Frontal cortex (tissue), 4 donors: ENCODE measurements around the gene RAD23B. TPM values are rescaled to one million over a fixed set of nuclear protein-coding genes. Genes with fewer than 3 reads are reported as not detected.
"Not testable (repeated sequence)": the region's sequence is repeated elsewhere in the genome, so short reads cannot be mapped to it uniquely, and the experiment has no call there.

ENCODE experiments used
- DNase-seq, 2 donors: peaks; one replicate each; pipeline ENCODE4 v3.0.0; 2012; ENCODE audit warnings: low spot score in 2 of 2
- FAIRE-seq: peaks from 2 replicates; lab custom pipeline; 2012; peaks lifted over from hg19 to GRCh38; lab: Jason Lieb, UNC
- total RNA-seq: library from RNA; depleted of rRNA; stranded (reverse); fragments of >200 nt; gene quantifications from one replicate; pipeline ENCODE4 v1.2.3, GENCODE V29; 2014
- donor health status: control.
- donor health status: control.
- donor health status: control.

RAD23B gene
- total RNA-seq, 1 donor from 2014 or later: 110 TPM

DNA sequence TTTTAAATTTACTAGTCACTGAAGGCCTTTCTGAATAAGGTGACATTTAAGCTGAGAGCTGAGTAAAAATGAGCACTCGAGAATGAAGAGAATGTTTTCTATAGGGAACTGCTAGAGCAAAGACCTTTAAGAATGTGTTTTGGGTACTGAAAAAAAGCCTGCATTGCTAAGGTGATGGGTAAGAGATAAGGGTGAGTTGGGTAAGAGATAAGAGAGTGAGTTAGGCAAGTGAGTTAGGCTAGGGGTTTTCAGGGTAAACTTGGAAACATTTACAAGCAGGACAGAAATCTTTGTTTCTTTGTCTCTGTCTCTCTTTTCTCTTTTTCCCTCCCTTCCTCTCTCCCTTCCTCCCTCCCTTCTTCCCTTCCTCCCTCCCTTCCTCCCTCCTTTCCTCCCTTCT is 5.6 kb downstream of the RAD23B start:
- FAIRE-seq (no peak), DNase-seq (no peak)

DNA sequence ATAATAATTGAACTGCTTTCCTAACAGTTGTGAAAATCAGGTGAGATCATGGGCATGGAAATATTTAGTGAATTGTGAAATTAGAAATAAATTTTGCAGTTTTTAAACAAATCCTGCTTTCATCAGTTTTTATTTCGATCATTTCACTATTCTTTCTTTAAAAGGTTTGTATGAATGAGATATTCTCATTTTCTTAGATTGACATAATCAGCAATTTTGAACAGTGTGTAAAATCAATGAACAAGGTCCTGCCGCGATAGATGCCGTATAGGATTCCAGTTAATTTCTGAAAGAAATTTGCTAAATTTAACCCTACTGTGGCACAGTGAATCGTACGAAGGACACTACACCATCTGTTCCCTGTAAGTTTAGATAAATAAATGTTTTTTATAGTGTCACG is 7.5 kb downstream of the RAD23B start:
- DNase-seq: no peak
- no peak for FAIRE-seq

DNA sequence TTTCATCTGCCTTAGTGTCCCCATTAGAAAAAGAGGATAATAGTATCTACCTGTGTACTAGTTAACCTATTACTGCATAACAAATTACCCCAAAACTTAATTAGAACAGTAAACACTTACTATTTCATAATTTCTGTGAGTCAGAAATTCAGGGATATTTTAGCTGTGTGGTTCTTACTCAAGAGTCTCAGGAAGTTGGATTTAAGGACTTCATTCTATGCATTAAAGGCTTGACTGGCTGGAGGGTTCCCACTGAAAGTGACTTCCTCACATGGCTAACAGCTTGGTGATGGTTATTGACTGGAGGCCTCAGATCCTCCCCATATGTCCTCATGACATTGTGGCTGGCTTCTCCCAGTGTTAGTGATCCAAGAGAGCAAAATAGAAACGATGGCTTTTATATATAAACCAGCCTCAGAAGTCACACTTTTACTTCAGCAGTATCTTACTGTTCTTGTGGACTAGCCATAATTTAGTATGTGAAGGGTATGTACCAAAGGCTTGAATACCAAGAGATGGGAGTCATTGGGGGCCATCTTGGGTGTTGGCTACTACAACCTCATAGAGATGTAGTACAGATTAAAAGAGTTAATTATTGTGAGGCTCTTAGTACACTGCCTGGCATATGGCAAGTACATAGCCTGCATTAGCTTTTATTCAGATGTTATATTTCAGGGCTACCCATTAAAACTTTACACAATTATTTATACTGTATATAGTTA is 9.9 kb downstream of the RAD23B start:
- DNase-seq (no peak), FAIRE-seq (no peak)

DNA sequence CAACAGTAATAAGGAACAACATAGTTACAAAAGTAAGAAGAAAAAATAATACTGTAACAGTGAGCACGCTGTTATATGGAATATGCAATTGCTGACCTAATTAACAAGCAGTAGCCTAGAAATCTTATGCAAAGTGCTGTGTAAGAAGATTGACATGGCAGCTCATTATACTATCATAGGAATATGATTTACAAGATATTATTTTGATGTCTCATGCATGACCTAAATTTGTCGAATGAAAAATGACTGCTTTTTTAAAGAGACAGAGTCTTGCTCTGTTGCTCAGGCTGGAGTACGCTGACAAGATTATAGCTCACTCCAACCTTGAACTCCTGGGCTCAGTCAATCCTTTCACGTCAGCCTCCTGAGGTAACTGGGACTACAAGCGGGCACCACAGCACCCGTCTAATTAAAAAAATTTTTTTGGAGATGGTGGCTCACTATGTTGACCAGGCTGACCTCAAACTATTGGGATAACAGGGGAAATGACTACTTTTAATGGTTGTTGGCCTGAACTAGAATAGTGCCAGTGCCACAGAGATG is 10.5 kb downstream of the RAD23B start:
- FAIRE-seq (no peak), DNase-seq (no peak)

DNA sequence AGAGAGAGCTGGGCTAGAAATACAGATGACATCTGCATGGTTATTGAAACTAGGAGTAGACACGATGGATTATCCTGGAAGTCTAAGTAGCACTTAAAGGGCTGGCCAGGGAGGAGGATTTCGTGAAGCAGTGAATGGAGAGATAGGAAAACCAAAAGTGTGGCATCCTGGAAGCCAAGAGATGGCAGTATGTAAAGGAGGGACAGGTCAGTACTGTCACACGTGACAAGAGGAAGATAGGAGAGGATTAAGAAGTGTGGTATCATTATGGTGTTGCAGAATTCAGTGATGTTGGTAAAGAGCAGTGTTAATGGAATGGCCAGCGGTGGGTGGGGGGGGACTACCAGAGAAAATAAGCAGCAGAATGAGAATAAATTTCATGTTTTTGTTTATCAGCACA is 11.7 kb downstream of the RAD23B start:
- FAIRE-seq (no peak), DNase-seq (no peak)

DNA sequence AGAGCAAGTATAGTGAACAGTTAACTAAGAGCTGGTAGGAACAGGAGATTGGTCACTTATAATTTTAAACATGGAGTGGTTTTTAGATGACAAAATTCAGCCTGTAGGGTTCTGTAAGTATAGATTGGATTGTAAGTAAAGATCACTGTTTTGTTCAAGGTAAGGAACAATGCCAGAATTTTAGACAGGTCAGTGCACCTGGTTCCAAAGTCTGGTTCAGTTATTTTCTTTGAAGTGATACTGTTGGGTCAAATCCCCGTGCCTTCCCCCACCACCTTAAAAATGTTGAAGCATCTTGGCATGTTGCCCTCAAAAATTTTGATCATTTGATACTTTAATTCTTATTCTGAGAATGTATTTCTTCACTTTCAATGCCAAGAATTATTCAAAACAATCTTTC is 12.9 kb downstream of the RAD23B start:
- FAIRE-seq: no peak
- DNase-seq: no peak

DNA sequence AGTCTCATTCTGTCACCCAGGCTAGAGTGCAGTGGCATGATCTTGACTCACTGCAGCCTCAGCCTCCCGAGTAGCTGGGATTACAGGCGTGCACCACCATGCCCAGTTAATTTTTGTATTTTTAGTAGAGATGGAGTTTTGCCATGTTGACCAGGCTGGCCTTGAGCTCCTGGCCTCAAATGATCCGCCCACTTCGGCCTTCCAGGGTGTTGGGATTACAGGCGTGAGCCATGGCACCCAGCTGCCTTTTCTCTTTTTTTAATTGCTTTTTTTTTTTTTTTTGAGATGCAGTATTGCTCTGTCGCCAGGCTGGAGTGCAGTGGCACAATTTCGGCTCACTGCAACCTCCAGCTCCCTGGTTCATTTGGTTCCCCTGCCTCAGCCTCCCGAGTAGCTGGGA is 13.5 kb downstream of the RAD23B start:
- DNase-seq, FAIRE-seq: not testable (repeated sequence)

DNA sequence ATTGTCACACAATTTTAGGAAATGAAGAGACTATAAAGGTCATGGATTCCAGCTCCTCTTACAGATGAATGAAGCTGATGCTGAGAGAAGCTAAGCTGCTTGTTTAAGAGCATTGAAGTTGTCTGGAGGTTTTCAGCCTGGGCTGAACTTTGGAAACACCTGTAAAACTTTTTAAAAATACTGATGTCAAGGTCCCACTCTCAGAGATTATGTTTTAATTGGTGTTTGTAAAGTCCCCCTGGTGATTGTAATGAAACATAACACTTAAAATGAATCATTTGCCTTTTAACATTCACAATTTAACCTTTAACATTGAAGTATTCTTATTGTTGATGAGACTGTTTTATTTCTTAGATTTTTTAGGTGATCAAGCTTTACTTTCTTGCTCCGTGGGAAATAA is 16.4 kb downstream of the RAD23B start:
- DNase-seq: no peak
- no peak for FAIRE-seq

DNA sequence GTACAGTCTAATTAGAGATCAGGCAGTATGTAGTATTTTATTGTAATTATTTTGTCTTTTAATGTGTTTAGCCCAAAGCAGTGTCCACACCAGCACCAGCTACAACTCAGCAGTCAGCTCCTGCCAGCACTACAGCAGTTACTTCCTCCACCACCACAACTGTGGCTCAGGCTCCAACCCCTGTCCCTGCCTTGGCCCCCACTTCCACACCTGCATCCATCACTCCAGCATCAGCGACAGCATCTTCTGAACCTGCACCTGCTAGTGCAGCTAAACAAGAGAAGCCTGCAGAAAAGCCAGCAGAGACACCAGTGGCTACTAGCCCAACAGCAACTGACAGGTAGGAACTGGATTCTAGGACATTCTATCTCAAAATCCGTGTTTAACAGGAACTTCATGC is 23.2 kb downstream of the RAD23B start:
- no peak for FAIRE-seq
- no peak for DNase-seq

DNA sequence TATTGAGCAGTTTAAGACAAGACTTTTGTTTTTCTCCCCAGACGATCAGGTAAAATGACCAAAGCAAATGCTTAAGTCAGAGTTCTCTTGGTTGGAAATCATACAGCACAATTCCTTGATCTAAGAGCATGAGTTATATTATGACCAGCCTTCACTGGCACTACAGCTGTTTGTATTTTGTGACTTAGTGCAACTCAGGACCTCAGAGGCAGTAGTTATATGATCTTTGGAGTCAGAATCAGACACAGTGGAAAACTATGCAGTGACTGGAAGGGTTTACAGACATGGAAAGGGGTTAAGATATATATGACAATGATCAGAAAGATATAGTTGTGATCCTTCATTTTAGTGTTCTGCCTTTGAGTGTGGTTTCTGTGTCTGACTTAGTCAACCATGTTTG is 24.3 kb downstream of the RAD23B start:
- no peak for FAIRE-seq
- DNase-seq: no peak

DNA sequence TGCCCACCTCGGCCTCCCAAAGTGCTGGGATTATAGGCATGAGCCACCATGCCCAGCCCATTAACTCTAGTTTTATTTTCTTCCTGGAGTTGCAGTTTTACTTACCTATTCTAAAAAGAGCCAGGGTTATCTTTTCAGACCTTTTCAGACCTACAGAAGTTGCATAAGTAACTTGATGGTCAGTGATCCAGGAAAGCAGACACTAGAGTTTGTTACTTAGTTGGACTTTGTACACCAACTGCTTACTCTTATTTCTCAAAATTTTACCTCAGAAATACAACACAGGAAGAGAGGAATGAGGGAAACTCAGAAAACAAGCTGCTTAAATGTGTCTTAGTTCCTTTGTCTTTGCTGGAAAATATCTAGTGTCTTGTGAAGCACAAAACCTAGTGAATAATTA is 25.4 kb downstream of the RAD23B start:
- FAIRE-seq (no peak), DNase-seq (no peak)

DNA sequence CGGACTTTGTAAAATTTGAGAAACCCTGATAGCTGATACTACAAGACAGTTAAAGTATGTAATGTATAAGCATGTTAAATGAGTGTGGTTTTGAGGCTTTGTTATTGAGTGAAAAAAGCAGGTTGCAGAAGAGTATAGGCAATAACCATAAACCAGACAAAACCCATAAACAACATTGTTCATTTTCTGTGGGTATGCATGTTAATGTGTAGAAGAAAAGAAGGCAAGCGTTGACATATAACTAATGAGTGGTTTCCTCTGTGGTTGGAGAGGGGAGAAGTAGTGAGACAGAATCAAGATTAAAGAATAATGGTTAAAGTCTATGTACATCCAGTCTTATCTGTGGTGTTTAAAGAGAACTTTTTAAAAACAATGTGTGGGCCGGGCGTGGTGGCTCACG is 26.2 kb downstream of the RAD23B start:
- DNase-seq (no peak), FAIRE-seq (no peak)

DNA sequence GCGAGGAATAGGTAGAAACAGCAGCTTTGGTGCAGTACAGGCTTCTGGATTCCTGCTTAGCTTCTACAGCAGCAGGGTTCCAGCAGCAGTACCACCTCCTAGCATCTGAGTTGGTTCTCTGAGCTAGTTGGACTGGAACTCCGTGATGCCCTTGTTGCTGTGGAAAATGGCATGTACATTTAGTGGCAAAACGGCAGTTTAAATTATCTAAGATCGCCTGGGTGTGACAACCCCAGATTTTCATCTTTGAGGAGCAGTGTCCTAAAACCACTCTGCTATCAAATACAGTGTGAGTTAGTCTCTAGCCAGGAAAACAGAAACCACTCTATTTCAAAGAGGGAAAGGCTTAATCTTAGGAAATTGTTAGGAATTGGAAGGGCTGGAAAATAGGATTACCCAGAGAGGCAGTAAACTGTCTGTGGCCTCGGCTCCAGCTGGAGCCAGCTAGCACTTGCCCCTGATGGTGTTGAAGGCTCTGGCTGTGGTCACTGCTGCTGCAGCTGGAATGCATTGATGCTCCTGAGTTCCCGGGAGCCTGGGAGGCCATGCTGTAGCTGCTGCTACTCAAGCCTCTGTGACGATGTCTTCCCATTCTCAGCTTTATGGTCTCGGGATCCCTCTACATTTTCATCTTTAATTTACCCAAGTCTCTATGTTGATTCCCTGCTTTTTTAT is 29.4 kb downstream of the RAD23B start:
- DNase-seq (no peak), FAIRE-seq (no peak)

DNA sequence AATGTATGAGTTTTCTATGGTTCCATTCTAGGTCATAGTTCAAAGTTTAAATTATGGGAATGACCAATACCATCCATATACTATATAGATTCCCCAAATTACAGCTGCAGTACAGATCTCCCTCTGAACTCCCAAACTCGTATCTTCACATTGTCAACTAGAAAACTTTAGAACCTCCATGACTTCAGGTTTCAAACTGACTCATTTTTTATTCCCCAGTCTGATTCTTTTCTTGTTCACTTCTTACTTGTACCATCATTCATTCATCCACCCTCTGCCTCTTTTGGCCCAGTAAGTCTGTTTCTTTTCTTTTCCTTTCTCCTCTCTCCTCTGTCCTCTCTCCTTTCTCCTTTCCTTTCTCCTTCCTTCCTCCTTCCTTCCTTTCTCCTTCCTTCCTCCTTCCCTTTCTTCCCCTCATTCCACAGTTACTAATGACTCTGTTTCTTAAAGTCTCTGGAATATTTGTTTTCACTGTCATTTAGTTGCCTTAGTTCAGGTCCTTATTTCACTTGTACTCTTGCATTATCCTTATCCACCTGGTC is 30.5 kb downstream of the RAD23B start:
- FAIRE-seq: no peak

DNA sequence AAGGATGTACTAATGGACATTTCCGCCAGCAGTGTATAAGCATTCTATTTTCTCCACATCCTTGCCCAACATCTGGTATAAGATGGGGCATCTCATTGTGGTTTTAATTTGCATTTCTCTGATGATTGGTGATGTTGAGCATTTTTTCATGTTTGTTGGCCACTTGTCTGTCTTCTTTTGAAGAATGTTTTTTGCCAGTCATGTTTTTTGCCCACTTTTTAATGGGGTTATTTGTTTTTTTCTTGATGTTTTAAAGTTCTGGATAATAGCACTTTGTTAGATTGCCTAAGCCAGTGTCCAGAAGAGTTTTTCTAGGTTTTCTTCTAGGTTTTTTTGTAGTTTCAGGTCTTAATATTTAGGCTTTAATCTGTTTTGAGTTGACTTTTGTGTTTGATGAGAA is 31.7 kb downstream of the RAD23B start:
- DNase-seq (no peak), FAIRE-seq (no peak)

More for the DNA sequence above, 30.5 kb downstream of the RAD23B start:
- DNase-seq: no peak

DNA sequence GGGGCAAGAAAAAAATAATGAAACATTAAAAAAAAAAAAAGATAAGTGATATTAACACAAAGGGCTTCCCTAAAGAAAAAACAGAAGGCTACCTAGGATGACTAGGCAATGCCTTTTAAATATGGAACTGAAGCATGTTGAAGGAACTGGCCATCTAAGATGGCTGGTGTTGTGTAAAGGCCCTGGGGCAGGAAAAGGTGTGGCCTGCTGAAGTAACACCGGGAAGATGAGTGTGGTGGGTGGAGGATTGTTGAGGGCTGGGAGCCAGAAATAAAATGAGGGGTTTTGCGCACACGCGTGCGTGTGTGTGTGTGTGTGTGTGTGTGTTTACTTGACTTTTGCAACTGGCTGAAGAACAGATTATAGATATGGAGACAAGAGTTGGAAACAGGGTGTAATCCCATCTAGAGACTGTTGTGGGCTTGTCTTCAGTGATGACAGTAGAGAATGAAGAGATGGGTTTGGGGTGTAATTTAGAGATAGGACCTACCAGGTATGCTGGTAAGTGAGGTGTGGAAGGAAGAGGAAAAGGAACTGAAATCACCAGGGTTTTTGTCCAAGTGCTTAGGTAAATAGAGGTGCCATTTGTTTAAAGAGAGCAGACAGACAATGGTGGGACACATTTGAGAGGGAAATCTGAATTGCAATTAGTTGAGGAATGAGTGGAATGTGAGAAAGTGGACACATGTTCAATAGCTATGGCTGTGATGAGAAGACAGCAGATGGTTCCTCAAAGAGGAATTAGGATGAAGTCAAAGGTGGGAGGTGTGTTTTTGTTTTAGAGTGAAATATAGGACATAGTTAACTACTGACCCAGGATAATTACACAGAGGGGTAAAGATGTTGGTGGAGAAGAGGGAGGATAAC is 33.9 kb downstream of the RAD23B start:
- no peak for FAIRE-seq
- DNase-seq: no peak

DNA sequence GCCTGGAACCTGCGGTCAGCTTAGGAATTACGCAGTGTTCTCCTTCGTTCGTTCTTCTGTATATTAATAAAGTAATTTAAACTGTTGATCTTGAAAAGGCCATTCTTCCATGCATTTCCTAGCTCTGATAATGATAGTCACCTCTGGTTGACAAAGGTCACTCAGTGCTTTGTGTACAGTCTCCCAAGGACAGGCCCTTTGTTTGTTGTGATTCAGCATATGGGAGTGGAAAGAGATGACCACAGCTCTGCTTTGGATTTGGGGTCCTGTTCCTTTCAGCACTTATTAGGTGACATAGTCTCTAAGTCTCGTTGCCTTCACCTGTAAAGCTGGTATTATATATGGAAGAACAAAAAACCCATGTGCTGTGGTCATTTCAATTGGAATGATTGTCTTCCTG is 39.6 kb downstream of the RAD23B start:
- DNase-seq: no peak
- FAIRE-seq: no peak

DNA sequence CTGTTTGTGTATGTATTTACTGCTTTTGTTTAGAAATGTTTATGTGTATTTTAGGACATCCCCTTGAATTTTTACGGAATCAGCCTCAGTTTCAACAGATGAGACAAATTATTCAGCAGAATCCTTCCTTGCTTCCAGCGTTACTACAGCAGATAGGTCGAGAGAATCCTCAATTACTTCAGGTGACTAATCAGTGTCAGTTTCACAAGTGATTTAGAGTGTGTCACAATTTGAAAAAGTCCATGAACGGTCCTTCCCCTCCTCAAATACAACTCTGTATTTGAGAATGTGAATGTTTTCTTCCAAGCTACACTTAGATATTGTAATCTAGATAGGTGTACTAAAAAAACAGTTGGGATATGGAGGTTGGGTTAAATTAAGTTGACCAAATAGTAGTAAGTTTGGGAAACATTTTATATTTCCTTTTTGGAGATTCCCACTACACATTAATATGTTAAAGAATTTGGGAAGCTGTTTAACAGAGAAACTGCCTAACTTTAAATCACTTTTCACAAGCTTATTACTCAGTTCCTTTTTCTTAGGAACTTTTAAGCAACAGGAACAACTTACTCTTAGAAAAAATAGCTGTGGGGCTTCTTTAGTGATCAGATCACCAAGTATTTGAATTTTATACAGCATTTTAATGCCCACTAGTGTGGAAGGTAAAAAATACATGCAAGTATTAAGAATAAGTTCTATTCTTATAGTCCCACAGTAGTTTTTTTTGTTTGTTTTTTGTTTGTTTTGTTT is 40.9 kb downstream of the RAD23B start:
- DNase-seq: no peak
- FAIRE-seq: no peak

DNA sequence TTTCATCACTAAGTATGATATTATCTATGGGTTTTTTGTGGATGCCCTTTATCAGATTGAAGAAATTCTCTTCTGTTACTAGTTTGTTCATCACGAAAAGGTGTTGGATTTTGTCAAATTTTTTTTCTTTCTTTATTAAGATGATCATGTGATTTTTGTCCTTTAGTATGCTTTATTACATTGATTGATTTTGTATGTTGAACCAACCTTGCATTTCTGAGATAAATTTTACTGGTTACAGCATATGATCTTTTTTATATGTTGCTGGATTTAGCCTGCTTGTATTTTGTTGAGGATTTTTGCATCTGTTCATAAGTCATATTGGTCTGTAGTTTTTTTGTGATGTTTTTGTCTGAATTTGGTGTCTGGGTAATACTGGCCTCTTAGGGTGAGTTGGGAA is 42.8 kb downstream of the RAD23B start:
- FAIRE-seq (no peak), DNase-seq (no peak)

DNA sequence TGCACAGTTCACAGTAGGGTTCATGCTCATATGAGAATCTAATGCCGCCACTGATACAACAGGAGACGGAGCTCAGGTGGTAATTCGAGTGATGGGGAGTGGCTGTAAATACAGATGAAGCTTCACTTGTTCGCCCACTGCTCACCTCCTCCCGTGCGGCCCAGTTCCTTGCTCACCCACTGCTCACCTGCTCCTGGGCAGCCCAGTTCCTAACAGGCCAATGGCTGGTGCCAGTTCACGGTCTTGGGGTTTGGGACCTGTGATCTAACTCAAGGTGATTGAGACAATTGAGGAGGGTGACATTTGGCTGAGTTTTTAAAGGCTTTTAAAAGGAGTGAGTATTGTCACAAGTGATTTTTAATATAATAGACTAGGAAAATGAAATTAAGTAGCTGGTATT is 45.4 kb downstream of the RAD23B start:
- DNase-seq (no peak), FAIRE-seq (no peak)
